DMS53 (cell line): ENCODE results near the gene CORO2A.
"Not testable (repeated sequence)": the region's sequence is repeated elsewhere in the genome, so short reads cannot be mapped to it uniquely, and the experiment has no call there.

Experiments used
- DNase-seq: peaks from one replicate; lab custom pipeline; 2025; lab: John Stamatoyannopoulos, UW

Gene CORO2A

DNA sequence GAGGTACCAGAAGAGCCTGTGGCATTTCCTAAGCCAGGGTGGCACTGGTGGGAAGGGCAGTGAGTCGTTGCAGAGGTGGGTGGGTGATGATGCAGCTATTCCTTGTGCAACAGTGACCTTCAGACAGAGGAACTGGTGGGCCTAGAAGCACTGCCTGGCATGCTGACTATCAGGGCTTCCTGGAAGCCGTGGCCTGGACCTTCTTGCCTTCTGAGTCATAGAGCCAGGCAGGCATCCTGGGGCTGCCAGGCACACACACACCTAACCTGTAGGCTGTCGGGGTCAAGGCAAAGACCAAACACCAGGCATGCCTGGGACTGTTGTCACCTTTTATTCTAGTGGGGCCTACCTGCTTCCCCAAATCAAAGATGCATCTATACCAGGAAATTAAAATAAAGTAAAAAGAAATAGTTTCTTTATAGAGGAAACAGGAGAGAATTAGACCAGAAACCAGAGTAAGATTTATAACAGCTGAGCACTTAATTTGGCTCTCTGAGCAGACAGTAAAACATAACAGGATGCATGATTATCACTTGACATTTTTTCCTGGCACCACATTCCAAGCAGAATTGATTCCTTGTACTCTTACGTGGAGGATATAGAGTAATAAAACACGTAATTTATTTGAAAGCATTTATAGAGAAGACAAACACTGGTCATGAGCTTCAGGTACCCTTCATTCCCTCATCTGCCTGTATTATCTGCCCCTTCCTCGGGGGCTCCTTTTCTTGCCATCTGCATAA, 110.8 kb downstream of the CORO2A start:
- DNase-seq: no peak

DNA sequence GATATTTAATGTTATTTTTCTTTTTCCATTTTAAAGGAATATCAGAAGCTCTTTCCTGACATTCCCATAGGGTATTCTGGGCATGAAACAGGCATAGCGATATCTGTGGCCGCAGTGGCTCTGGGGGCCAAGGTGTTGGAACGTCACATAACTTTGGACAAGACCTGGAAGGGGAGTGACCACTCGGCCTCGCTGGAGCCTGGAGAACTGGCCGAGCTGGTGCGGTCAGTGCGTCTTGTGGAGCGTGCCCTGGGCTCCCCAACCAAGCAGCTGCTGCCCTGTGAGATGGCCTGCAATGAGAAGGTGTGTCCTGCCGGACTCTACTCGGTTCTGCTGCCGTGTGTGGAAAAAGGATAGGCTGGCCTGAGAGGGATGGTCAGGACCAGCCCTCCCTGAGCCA, 111.7 kb downstream of the CORO2A start:
- DNase-seq: no peak

DNA sequence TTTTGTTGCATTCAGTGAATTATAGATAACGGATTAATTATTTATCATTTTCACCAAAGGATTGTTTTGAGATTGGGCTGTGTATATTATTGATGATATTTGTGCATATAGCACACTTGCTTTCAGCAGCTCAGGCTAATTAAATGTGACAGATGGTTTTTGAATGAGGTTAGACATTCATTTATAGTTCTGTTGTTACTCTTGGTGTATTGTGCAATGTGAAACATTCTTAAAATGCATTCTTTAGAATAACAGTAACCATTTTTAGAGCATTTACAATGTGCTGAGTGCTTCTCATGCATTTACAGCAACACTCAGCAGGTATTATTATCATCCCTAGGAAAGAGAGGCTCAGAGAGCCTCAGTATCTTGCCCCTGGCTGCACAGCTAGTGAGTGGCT, 112.1 kb downstream of the CORO2A start:
- no peak for DNase-seq

DNA sequence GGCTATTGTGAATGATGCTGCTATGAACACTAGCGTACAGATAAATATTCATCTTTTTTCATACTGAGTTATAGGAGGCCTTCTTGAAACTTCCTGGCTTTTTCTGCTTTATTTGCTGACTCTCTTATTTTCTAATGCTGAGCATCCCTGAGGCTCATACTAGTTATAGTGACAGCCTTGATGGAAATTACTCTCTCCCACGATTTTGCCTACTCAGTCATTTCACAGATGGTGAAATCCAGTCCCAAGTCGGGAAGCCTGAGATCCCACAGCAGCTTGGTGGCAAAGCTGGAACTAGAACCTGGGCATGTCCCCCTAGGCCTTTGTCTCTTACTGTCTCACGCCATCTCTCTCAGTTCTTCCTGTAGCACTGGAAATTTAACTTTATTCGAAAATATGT, 113.5 kb downstream of the CORO2A start:
- DNase-seq: no peak

DNA sequence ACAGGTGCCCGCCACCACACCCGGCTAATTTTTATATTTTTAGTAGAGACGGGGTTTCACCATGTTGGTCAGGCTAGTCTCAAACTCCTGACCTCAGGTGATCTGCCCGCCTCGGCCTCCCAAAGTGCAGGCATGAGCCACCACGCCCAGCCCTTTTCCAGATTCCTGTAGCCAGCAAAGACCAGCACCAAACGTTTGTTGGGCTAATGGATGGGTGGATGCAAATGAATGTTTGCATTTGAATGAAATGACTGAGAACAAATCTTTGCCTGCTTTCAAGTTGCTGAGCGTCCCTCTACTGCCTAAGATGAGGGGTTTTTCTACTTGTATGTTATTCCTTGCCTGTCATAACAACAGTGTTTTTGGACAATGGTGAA, 115.9 kb downstream of the CORO2A start:
- DNase-seq: not testable (repeated sequence)

DNA sequence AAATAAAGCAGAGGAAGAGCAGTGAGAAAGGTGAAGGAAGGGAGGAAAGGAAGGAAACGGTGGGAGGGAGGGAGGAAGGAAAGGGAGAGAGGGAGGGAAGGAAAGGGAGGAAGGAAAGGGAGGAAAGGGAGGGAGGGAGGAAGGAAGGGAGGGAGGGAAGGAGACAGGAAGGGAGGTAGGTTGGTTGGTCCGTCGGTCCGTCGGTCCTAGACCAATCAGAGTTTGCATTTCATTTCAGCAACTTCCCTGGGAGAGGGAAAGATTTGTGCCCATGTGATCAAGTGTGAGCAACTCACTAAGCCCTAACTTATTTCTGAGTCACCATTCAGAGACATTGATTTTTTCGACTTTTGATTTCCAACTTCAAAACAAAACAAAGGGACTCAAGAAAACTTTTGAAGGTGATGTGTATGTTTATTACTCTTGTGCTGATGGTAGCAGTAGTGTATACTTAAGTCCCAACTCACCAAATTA, 117.1 kb downstream of the CORO2A start:
- DNase-seq: no peak

DNA sequence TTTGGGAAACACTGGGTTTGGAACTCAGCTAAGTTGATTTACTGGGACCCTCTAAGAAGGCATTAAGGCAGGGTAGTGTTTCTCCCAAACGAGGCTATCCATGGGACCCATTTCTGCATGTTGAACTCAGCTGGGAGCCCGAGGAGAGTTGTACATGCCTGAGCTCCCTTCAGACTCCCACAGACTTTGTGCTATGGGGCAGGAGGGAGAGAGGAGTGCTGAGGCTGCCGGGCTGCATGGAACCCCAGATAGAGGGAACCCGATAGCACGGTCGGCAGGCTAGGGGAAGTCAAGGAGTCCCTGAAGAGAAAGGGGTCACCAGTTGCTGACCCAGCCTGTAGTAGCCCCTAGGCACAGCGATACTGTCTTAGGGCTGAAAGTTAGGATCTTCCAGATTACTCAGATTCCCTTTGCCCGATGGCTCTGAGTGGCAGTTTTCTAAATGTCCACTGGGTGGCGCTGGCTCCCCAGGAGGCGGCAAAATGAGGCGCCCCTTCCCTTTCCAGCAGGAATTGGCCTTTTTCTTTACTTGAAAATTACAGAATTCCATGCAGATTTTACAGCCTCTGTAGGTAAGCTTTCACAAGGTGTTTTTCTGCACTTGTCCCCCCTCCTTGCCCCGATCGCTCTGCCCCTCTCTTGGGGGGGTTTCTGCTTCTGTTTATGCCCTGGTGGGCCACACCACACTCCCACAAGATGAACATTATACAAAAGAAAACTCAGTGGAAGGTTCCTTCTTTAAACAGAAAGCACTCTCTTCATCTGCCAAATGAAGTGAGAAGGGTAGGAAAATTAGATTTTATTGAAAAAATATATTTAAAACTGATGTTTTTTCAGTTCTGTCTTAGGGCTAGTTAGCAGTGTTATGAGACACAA, 118.1 kb downstream of the CORO2A start:
- peak; percentile 40 for DNase-seq

DNA sequence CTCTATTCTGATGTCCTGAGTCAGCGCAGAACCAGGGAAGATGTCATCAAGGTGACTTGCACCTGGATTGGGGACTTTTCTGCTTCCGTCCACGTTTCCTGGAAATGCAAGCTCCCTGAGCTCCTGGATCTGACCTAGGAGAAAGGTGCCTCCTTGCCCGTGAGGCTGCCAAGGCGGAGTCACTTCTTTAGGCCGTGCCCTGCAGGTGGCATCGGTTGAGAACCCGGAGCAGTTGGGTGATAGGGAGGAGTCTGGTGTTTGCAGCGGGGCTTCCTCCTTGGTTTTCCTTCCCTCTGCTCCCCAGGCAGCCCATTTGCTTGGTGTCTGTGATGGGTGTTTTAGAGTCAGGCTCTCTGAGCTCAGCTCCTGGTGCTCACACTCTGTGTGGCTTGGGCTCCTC, 120.7 kb downstream of the CORO2A start:
- DNase-seq: no peak
